Measurements from ENCODE around the gene CENPVL2. TPM values are rescaled to one million over a fixed set of nuclear protein-coding genes. Genes with fewer than 3 reads are reported as not detected.
"Not testable (repeated sequence)": the region's sequence is repeated elsewhere in the genome, so short reads cannot be mapped to it uniquely, and the experiment has no call there.

The CENPVL2 gene
- 1.5 and 1.7 TPM in 2 replicates for total RNA-seq (2021)
- Bru-seq, nascent RNA = not detected
- BruChase-seq, experiment 1, labeled RNA remaining after a 2-hour chase = not detected
- BruChase-seq, experiment 2, labeled RNA remaining after a 6-hour chase = not detected
- long read RNA-seq = 0 reads

- DNase-seq (ENCODE audit: low spot score); H3K4me3 ChIP-seq (ENCODE audit: low read depth, low read length, poor library complexity, severe bottlenecking); H3K9me3 ChIP-seq (ENCODE audit: low read depth, low read length, poor library complexity, severe bottlenecking); H3K36me3 ChIP-seq (ENCODE audit: insufficient read depth, low read length, poor library complexity, severe bottlenecking); H3K4me1 ChIP-seq (ENCODE audit: insufficient read depth, low read length, poor library complexity, severe bottlenecking); H3K27me3 ChIP-seq (replicated peaks; ENCODE audit: insufficient read depth, low read depth, low read length, poor library complexity); POLR2A ChIA-PET (ENCODE audit: low non-redundant PET); H3K27ac ChIP-seq (ENCODE audit: low read depth, low read length, poor library complexity, severe bottlenecking); intact Hi-C loops (cut with micrococcal nuclease; ENCODE audit: unreplicated experiment); BruUV-seq (replicated peaks); CTCF ChIA-PET: not testable (repeated sequence)
Measured at GRCh38 chrX:51682720-51683062, at the start of gene CENPVL2. TSS of gene CENPVL2 (minus strand) at chrX:51682831. CDS start at chrX:51682831, 0 bp downstream.

DNA sequence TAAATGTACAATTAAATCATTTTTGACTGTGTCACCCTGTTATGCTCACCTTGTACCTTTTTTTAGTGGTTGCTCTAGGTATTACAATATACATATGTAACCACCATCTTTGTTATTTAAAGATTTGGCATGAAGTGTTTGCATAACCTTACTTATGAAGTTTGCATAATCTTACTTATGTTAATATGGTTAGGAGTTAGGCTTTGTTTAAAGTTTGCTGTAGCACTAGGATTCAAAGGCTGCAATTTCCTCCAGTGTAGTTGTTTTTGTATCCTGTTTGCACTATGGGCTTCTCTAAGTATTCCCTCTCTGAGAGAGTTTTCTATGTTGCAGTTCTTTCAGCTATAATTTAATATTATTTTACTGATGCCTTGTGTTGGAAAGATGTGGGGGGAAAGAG lies 45.6 kb upstream of the CENPVL2 start:
- POLR2A ChIA-PET (ENCODE audit: low non-redundant PET) = no interaction called here
- CTCF ChIA-PET = no interaction called here
- no peak for TF ChIP-seq CTCF (conservative IDR thresholded peaks at IDR 0.05; ENCODE audit: low read depth, low read length)
- Histone ChIP-seq H3K27me3 (replicated peaks; ENCODE audit: insufficient read depth, low read depth, low read length, poor library complexity) (no peaks in the 10 kb centered on the region), H3K4me1 (ENCODE audit: insufficient read depth, low read length, poor library complexity, severe bottlenecking) (no peaks in the 10 kb centered on the region), H3K4me3 (ENCODE audit: low read depth, low read length, poor library complexity, severe bottlenecking) (no peak overlapping the region), H3K36me3 (ENCODE audit: insufficient read depth, low read length, poor library complexity, severe bottlenecking) (no peaks in the 10 kb centered on the region), H3K27ac (ENCODE audit: low read depth, low read length, poor library complexity, severe bottlenecking) (no peak overlapping the region), H3K9me3 (ENCODE audit: low read depth, low read length, poor library complexity, severe bottlenecking) (no peaks in the 10 kb centered on the region)
- no TSS peak for BruUV-seq (replicated peaks)
- intact Hi-C loops (cut with micrococcal nuclease; ENCODE audit: unreplicated experiment) = no loop called here
- DNase-seq (ENCODE audit: low spot score) = no peak

DNA sequence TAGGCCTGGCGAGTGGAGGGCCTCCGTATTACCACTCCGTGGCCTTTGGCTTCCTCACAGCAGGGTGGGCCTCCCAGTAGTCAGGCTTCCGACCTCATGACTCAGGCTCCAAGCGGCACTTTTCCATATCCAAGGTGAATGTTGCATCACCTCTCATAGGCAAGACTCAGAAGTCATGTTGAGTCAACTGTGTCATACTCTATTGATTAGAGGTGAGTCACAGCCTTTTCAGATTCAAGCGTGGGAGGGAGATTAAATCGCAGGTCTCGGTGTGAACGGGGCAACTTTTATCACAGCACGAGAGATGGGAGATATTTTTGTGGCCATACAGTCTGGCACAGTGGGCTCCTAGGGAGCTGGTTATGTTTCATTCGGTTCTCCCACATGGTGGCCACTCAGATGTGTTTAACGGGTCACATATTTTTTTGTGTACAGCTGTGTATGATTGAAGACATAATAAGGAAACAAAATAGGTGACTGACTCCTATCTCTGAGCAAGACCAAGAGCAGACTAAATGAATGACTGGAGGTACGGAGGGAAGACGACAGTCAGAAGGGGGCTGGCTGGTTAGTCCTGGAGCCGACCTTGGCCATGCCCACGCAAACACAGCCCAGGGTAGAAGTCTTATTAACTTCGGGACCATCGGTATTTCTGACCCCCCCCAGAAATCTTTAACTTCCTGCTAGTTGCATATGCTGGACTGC lies 30.5 kb upstream of the CENPVL2 start:
- H3K4me3 ChIP-seq (ENCODE audit: low read depth, low read length, poor library complexity, severe bottlenecking); DNase-seq (ENCODE audit: low spot score); H3K27me3 ChIP-seq (replicated peaks; ENCODE audit: insufficient read depth, low read depth, low read length, poor library complexity); CTCF ChIA-PET; intact Hi-C loops (cut with micrococcal nuclease; ENCODE audit: unreplicated experiment); H3K9me3 ChIP-seq (ENCODE audit: low read depth, low read length, poor library complexity, severe bottlenecking); POLR2A ChIA-PET (ENCODE audit: low non-redundant PET); H3K36me3 ChIP-seq (ENCODE audit: insufficient read depth, low read length, poor library complexity, severe bottlenecking); BruUV-seq (replicated peaks); H3K27ac ChIP-seq (ENCODE audit: low read depth, low read length, poor library complexity, severe bottlenecking); H3K4me1 ChIP-seq (ENCODE audit: insufficient read depth, low read length, poor library complexity, severe bottlenecking): not testable (repeated sequence)

DNA sequence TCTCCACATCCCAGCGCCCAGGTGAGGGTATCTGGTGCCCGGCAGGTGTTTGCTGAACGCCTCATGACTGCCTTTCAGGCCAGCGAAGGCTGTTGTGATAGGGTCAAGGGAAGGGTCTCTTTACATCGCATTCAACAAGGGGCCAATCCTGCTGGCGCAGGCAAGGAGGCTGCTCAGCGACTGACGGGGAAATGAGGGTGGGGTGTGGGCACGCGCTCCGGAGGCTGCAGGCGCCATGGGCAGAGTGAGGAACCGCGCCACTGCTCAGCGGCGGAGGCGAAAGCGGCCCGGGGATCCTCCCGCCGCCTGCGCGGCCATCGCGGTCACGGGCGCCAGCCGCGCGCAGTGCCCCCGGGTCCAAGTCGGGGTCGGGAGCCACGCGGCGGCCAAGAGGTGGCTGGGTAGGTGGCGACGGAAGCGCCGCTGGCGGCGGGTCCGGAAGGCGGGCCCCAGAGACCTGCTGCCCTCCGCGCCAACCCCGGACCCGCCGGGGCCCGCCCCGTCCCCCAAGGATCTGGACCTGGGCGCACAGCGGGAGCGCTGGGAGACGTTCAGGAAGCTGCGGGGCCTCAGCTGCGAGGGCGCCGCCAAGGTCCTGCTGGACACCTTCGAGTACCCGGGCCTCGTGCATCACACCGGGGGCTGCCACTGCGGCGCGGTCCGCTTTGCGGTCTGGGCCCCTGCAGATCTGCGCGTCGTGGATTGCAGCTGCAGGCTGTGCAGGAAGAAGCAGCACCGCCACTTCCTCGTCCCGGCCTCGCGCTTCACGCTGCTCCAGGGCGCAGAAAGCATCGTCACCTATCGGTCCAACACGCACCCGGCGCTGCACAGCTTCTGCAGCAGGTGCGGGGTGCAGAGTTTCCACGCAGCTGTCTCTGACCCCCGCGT lies 27.9 kb upstream of the CENPVL2 start, which contains the start of gene CENPVL1:
TSS of gene CENPVL1 (plus strand) at position 236 of the 888 bp plus-strand sequence. CDS start at position 236, 0 bp downstream.
- H3K4me3 ChIP-seq (ENCODE audit: low read depth, low read length, poor library complexity, severe bottlenecking); intact Hi-C loops (cut with micrococcal nuclease; ENCODE audit: unreplicated experiment); BruUV-seq (replicated peaks); CTCF ChIA-PET; H3K36me3 ChIP-seq (ENCODE audit: insufficient read depth, low read length, poor library complexity, severe bottlenecking); H3K4me1 ChIP-seq (ENCODE audit: insufficient read depth, low read length, poor library complexity, severe bottlenecking); H3K27me3 ChIP-seq (replicated peaks; ENCODE audit: insufficient read depth, low read depth, low read length, poor library complexity); H3K27ac ChIP-seq (ENCODE audit: low read depth, low read length, poor library complexity, severe bottlenecking); POLR2A ChIA-PET (ENCODE audit: low non-redundant PET); DNase-seq (ENCODE audit: low spot score); H3K9me3 ChIP-seq (ENCODE audit: low read depth, low read length, poor library complexity, severe bottlenecking): not testable (repeated sequence)
